ENCODE results near the gene EIF3L.

EIF3L gene

GRCh38 chr22:37906364-37907008, 57.3 kb downstream of the EIF3L start:
- DNase-seq, result no peak

GRCh38 chr22:37907036-37907954, 58.1 kb downstream of the EIF3L start:
- no peak for DNase-seq

GRCh38 chr22:37909766-37910165, 60.5 kb downstream of the EIF3L start:
- no peak for DNase-seq

- no peak for DNase-seq
Measured at GRCh38 chr22:37910890-37911672, 61.9 kb downstream of the EIF3L start.

- DNase-seq, result no peak
Measured at GRCh38 chr22:37911697-37912096, 62.5 kb downstream of the EIF3L start.

GRCh38 chr22:37912171-37912570, 63.0 kb downstream of the EIF3L start:
- DNase-seq, result no peak

GRCh38 chr22:37913233-37913721, 64.1 kb downstream of the EIF3L start:
- DNase-seq, result no peak

- DNase-seq, result no peak
Measured at GRCh38 chr22:37916311-37916710, 67.1 kb downstream of the EIF3L start.

- no peak for DNase-seq
Measured at GRCh38 chr22:37917874-37918548, 68.8 kb downstream of the EIF3L start.

- DNase-seq, result no peak
Measured at GRCh38 chr22:37918580-37919270, 69.5 kb downstream of the EIF3L start.

- DNase-seq, result no peak
Measured at GRCh38 chr22:37920126-37920525, 70.9 kb downstream of the EIF3L start.

GRCh38 chr22:37922191-37922590, 73.0 kb downstream of the EIF3L start:
- DNase-seq, result no peak

GRCh38 chr22:37923927-37924326, 74.7 kb downstream of the EIF3L start:
- DNase-seq, result no peak

GRCh38 chr22:37924386-37925065, 75.3 kb downstream of the EIF3L start:
- no peak for DNase-seq

GRCh38 chr22:37925330-37925729, 76.1 kb downstream of the EIF3L start:
- no peak for DNase-seq

- no peak for DNase-seq
Measured at GRCh38 chr22:37925767-37926166, 76.5 kb downstream of the EIF3L start.

- no peak for DNase-seq
Measured at GRCh38 chr22:37926358-37926757, 77.1 kb downstream of the EIF3L start.

- DNase-seq, result no peak
Measured at GRCh38 chr22:37926771-37927636, 77.8 kb downstream of the EIF3L start.

- DNase-seq, result no peak
Measured at GRCh38 chr22:37927637-37927936, 78.4 kb downstream of the EIF3L start.

GRCh38 chr22:37929390-37929789, 80.2 kb downstream of the EIF3L start:
- DNase-seq, result no peak
